Upper lobe of left lung (tissue), 6 donors: ENCODE results near the gene RAB27B. TPM values are rescaled to one million over a fixed set of nuclear protein-coding genes. Genes with fewer than 3 reads are reported as not detected.

ENCODE experiments used
- ATAC-seq, 2 donors: fragments of 200-7000 bp; cut with Tn5 transposase; one replicate each; pipeline ENCODE4 v1.9.1; 2022; ENCODE audit warnings: mild to moderate bottlenecking in 2 of 2, moderate library complexity in 2 of 2; ENCODE audit not compliant: low FRiP score in 2 of 2
- DNase-seq, 2 donors: peaks; one replicate each; pipeline ENCODE4 v3.0.0-alpha.2; 2019 to 2020
- H3K27ac ChIP-seq, 4 donors: fragments of 200-600 bp; sonication (generic); one replicate each; pipeline ENCODE4 v1.5.1; 2016 to 2019
- H3K27me3 ChIP-seq, 4 donors: fragments of 200-600 bp; sonication (generic); one replicate each; pipeline ENCODE4 v1.5.1; 2017 to 2019
- H3K36me3 ChIP-seq, 4 donors: fragments of 200-600 bp; sonication (generic); one replicate each; pipeline ENCODE4 v1.5.1; 2016 to 2019
- H3K4me1 ChIP-seq, 4 donors: fragments of 200-600 bp; sonication (generic); one replicate each; pipeline ENCODE4 v1.5.1; 2018 to 2019
- H3K4me3 ChIP-seq, 4 donors: fragments of 200-600 bp; sonication (generic); one replicate each; pipeline ENCODE4 v1.5.1; 2017 to 2019; ENCODE audit warnings: mild to moderate bottlenecking in 2 of 4, moderate library complexity in 1 of 4
- H3K9me3 ChIP-seq, 4 donors: fragments of 200-600 bp; sonication (generic); one replicate each; pipeline ENCODE4 v1.5.1; 2018 to 2019
- EP300 ChIP-seq, 4 donors: sonication (generic); formaldehyde crosslinking; IDR thresholded peaks; one replicate each; pipeline ENCODE4 v1.5.1; 2017; ENCODE audit warnings: antibody characterized with exemption in 4 of 4, control low read depth in 2 of 4
- POLR2A ChIP-seq, 4 donors: fragments of 450-650 bp; IDR thresholded peaks; one replicate each; pipeline ENCODE4 v1.5.1; 2016 to 2017; ENCODE audit warnings: antibody characterized with exemption in 4 of 4, mild to moderate bottlenecking in 2 of 4
- POLR2AphosphoS5 ChIP-seq, 2 donors: sonication (generic); formaldehyde crosslinking; IDR thresholded peaks; one replicate each; pipeline ENCODE4 v1.5.1; 2017; ENCODE audit warnings: antibody characterized with exemption in 2 of 2
- WGBS, 2 donors: methylation state at CpG; one replicate each; pipeline ENCODE4 v1.1.5; 2017 to 2018; 5-methylcytosine and 5-hydroxymethylcytosine counted together
- total RNA-seq, 6 donors: library from RNA; depleted of rRNA in 4 of 6; stranded (reverse); fragments of >200 nt in 4 of 6; gene quantifications; one replicate each; pipeline versions ENCODE4 v1.1.0 to v1.2.1, GENCODE V29; 2016 to 2021
- TF ChIP-seq, protein P1 (sequence below), 6 experiments: fragments of 450-650 bp in 4 of 6; fragments of 200-600 bp in 2 of 6; sonication (generic) in 2 of 6; IDR thresholded peaks; one replicate each; pipeline ENCODE4 v1.5.1; 2016 to 2019; ENCODE audit warnings: antibody characterized with exemption in 6 of 6
- donor health status: DM: no; HTN: no; CAD: no; lungs with moderate emphysema.
- donor health status: DM: no; HTN: yes; CAD: no; lungs with severe emphysema.

Gene RAB27B
- total RNA-seq, 6 donors from 2014 or later: 4.2 to 28.1 (median 17.1) TPM

DNA sequence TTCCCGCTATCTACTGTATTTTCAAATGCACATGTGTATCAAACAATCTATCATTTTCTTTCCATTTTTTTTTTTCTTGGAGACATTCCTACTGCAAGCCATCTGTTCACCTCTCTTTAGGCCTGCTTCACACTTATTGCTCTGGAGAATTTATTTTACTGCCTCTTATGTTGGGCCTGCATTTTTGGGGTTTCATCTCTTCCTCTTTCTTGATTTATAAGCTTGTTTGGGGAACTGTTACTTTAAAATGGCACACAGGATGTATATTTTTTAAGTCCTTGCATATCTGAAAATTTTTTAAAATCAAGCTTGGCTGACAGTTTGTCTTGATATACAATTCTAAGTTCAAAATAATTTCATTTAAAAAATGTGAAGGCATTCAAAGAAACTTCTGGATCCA is 3.5 kb upstream of the RAB27B start:
- Histone ChIP-seq H3K27me3 (no peaks in the 10 kb centered on the region), H3K36me3 (no peaks in the 10 kb centered on the region), H3K4me3 (no peak overlapping the region), H3K27ac (no peak overlapping the region), H3K9me3 (no peaks in the 10 kb centered on the region), H3K4me1 (peaks cover 3 to 13% (median 8%) of the 10 kb centered on the region in 4 donors)
- 84 to 90% methylated on average over 1 of the region's 1 CpG for whole genome bisulfite sequencing, 2 donors
- DNase-seq (no peak), ATAC-seq (no peak)
- TF ChIP-seq, protein P1, sequence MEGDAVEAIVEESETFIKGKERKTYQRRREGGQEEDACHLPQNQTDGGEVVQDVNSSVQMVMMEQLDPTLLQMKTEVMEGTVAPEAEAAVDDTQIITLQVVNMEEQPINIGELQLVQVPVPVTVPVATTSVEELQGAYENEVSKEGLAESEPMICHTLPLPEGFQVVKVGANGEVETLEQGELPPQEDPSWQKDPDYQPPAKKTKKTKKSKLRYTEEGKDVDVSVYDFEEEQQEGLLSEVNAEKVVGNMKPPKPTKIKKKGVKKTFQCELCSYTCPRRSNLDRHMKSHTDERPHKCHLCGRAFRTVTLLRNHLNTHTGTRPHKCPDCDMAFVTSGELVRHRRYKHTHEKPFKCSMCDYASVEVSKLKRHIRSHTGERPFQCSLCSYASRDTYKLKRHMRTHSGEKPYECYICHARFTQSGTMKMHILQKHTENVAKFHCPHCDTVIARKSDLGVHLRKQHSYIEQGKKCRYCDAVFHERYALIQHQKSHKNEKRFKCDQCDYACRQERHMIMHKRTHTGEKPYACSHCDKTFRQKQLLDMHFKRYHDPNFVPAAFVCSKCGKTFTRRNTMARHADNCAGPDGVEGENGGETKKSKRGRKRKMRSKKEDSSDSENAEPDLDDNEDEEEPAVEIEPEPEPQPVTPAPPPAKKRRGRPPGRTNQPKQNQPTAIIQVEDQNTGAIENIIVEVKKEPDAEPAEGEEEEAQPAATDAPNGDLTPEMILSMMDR (IDR thresholded peaks at IDR 0.05): no peak
- TF ChIP-seq POLR2A (IDR thresholded peaks at IDR 0.05): no peak
- no peak for TF ChIP-seq POLR2AphosphoS5 (IDR thresholded peaks at IDR 0.05)
- TF ChIP-seq EP300 (IDR thresholded peaks at IDR 0.05): no peak

DNA sequence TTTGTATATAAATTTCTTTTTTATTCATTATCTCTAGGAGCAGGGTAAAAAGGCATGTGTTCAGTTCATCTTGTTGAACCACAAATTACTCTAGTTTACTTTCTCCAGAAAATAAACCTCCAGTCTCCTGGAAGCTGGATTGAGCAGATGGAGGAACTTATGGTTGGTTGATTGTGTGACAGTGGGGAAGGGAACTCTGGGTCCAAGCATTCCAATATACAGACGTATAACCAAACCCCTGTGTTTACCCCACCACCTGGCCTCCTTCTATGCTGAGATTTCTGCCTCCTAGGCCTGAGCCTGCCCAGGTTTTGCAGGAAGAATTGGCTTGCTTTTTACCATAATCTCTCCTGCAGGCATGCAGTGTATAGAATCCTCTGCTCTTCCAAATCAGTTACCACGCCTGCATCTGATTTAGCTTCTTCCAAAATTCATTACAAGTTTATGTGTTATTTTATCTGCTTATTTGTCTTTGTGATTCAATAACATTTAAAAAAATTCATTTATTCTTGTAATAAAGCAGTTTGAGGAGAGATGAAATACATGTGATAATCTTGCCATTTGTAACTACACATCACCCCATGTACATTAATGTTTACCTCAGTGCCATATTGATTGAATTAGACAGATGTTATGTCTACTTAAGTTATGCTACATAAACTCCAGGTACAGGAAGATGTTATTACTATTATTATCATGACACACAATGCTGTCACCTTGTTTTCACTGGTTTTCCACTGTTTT is 2.5 kb upstream of the RAB27B start:
- Histone ChIP-seq H3K27me3 (no peaks in the 10 kb centered on the region), H3K27ac (no peak overlapping the region), H3K4me1 (peaks cover 3 to 13% (median 8%) of the 10 kb centered on the region in 4 donors), H3K4me3 (no peak overlapping the region), H3K36me3 (no peaks in the 10 kb centered on the region), H3K9me3 (no peaks in the 10 kb centered on the region)
- no peak for DNase-seq
- 89 to 91% methylated on average over 2 of the region's 2 CpGs for WGBS, 2 donors
- TF ChIP-seq, protein P1 (IDR thresholded peaks at IDR 0.05): no peak
- TF ChIP-seq EP300 (IDR thresholded peaks at IDR 0.05) (no peak), POLR2AphosphoS5 (IDR thresholded peaks at IDR 0.05) (no peak), POLR2A (IDR thresholded peaks at IDR 0.05) (no peak)
- ATAC-seq: no peak

DNA sequence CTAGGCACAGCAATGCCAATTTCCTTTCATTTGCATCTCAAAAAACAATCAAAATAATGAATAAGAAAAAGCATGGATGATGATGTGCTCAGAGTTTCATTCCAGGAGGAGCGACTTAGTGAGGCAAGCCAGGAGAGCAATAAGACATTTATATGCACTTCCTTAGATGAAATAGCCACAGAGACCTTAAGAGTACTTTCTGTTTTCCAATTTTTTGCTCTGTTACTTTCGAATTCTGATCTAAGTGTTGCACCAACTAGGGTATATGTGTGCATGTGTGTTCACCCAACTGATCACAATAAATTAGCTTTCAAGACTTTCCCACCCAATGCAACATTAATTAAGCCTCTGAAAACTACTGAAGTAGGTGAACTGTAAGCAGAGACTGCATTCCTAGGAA is 709 bp downstream of the RAB27B start:
- H3K27ac ChIP-seq: peak overlapping the region in 3 of 4 donors; percentile 70 to 88 (median 75)
- no peak for ATAC-seq

DNA sequence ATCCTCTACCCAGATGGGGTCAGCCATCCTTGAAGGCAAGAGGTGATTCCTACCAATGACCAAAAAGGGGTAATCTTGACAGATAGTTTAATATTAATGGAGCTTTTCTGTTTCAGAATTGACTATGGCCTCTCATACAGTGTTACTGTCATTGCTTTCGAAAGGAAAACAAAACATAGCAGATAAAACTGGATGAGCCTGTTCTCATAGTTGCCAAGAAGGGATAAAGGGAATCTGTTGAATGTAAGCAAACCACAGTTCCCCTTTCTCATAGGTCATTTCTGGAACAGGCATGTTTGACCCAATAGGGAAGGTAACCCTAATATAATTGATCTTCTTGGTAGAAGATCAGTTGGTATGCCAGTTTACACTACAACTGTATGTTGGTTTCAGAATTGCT is 1.6 kb downstream of the RAB27B start:
- no peak for ATAC-seq
- 68 to 83% methylated on average over 1 of the region's 1 CpG for WGBS, 2 donors
- H3K4me3 ChIP-seq: peak overlapping the region in 2 of 4 donors; percentile 54 to 56

More for the DNA sequence above, 709 bp downstream of the RAB27B start:
- Histone ChIP-seq H3K4me3 (peak overlapping the region; percentile 23 to 56 (median 48)), H3K27me3 (no peaks in the 10 kb centered on the region), H3K9me3 (no peaks in the 10 kb centered on the region), H3K4me1 (peaks cover 3 to 13% (median 8%) of the 10 kb centered on the region in 4 donors), H3K36me3 (no peaks in the 10 kb centered on the region)
- 21 to 22% methylated on average over 2 of the region's 2 CpGs for WGBS, 2 donors
- TF ChIP-seq POLR2A (IDR thresholded peaks at IDR 0.05) (no peak), EP300 (IDR thresholded peaks at IDR 0.05) (no peak), POLR2AphosphoS5 (IDR thresholded peaks at IDR 0.05) (no peak)
- TF ChIP-seq, protein P1 (IDR thresholded peaks at IDR 0.05): no peak
- no peak for DNase-seq

More for the DNA sequence above, 1.6 kb downstream of the RAB27B start:
- peaks cover 3 to 13% (median 8%) of the 10 kb centered on the region in 4 donors for H3K4me1 ChIP-seq
- no peaks in the 10 kb centered on the region for H3K27me3 ChIP-seq
- H3K27ac ChIP-seq: peak overlapping the region in 1 of 4 donors; percentile 17
- TF ChIP-seq, protein P1 (IDR thresholded peaks at IDR 0.05): no peak
- TF ChIP-seq POLR2A (IDR thresholded peaks at IDR 0.05) (no peak), POLR2AphosphoS5 (IDR thresholded peaks at IDR 0.05) (no peak), EP300 (IDR thresholded peaks at IDR 0.05) (no peak)
- H3K36me3 ChIP-seq: no peaks in the 10 kb centered on the region
- no peaks in the 10 kb centered on the region for H3K9me3 ChIP-seq
- no peak for DNase-seq
